DMS79 (cell line): ENCODE data around the gene ZBTB7C.
A peak's percentile ranks its signal among the peaks of the same experiment; 100 is the strongest.

Experiments used
- DNase-seq: peaks from one replicate; lab custom pipeline; 2025; lab: John Stamatoyannopoulos, UW

ZBTB7C gene

DNA sequence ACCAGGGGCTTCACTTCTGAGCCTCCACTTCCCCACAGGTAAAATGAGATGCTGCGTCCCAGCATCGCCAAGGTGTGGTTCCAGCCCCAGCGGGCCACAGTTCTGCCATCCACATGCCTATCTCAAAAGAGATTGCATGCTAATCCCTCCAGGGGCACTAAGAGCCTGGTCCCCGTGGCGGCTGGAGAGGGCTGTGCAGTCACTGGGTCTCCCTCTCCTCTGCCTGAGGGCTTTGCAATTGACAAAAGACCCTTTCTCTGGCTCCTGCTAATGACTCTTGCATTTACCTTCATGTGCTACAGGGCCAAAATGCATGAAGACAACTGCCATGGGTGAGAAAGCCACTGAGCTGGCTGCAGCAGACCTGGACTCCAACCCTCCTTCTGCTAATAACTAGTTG lies 18.5 kb downstream of the ZBTB7C start:
- no peak for DNase-seq

DNA sequence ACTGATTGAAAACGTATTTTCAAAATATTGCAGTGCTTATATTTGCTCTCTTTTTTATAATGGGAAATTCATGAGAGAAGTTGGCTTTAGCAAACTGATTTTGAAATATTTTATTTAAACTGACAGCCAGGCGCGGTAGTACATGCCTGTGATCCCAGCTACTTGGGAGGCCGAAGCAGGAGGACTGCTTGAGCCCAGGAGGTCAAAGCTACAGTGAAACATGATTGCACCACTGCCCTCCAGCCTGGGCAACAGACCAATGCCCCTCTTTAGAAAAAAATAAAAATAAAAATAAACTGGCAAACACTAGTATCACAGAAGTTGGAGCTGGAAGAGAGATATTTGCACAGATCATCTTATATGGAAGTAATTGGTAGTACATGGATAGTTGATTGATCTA lies 20.7 kb downstream of the ZBTB7C start:
- DNase-seq, result no peak

DNA sequence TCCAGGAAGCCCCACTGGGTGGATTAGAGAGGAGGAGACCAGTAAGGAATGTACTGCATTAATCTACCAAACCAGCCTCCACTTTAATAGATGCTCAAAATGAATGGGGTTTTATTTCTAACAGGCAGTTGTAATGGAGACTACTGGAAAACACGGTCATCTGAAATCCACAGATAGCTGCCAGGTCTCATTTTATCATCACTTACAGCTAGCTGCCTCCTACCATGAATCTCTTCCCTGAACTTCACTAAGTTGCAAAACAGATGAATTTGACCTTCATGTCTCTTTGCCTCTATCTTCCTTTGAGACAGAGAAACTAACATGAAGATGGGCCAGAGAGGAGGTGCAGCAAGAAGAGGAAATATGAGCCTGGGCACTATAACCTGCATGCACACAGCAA lies 21.9 kb downstream of the ZBTB7C start:
- DNase-seq, result no peak

DNA sequence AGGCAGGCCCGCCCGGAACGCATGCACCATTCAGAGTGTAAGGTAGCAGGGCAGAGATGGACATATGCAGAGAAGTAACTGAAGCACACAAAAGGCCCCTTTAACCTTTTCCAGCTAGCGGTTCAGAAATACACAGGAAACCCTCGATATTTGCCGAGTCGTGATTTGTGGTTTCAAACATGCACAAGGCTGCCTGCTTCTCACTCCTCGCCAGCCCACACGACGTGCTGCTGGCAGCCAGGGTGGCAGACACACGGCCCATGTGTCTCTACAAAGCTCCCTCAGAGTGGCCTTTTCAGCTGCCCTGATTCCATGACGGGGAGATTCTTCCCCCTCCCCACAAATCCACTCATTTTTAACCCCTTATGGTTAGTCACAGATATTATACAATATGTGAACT lies 23.6 kb downstream of the ZBTB7C start:
- no peak for DNase-seq

DNA sequence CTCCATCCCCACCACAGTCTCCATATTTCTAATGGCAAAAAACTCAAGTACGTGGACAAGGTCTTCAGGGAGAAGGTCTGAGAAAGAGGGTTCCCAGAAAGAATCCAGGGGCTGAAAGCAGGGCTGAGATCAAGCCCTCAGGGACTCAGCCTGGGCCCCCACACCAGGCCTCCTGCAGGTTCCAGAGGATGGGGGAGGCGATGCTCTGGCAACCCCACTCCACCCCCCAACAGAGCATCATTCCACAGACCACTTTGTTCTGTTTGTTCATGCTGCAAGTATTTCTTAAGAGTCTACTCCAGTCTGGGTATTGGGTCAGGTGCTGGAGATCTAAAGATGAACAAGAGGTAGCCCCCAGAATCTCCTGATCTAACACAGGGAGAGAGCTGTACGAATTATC lies 32.2 kb downstream of the ZBTB7C start:
- DNase-seq, result no peak

DNA sequence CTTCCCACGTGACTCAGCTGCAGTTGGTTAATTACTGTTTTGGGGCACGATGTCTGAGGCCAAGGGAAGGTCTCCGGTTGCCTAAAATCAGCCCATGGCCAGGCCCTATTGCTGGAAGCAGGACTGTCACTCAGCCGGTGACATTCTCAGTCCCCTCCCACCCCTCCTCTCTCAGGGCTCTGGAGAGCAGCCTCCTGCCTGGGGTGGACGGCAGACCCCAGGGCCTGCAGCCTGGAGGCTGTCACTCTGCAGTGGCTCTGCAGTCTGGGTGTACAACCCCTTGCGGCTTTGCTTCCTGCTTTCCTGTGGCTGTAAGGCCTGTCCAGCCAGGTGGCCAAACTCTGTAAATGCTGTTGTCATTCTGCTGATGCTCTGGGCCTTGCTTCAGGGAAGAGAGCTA lies 32.8 kb downstream of the ZBTB7C start:
- no peak for DNase-seq

DNA sequence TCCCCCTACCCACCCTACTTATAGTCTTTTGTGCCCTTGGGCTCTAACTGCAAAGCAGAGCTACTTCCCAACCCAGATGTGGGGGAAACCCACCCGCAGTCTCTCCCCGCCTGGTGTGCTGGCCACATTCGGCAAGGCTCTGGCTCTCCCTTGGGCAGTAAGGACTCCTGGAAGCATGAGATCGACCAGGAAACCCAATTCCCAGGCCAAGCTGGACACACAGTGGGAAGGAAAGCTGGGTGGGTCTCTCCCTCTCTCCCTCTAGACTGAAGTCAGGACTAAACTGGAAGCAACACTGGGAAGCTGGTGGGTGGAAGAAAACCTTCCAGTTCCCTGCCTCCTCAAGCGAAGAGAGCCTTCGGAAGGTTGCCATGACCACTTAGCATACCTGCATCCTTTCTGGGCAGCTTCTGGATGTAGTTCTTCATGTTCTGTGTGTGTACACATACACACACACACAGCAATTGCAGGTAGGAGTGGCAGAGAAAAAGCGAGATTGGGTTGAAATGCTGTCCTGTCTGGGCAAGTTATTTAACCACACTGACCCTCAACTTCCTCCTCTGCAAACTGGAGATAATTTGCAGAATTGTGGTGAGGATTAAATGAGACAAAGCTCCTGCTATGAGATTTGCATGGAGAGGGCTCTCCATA lies 33.9 kb downstream of the ZBTB7C start:
- no peak for DNase-seq

DNA sequence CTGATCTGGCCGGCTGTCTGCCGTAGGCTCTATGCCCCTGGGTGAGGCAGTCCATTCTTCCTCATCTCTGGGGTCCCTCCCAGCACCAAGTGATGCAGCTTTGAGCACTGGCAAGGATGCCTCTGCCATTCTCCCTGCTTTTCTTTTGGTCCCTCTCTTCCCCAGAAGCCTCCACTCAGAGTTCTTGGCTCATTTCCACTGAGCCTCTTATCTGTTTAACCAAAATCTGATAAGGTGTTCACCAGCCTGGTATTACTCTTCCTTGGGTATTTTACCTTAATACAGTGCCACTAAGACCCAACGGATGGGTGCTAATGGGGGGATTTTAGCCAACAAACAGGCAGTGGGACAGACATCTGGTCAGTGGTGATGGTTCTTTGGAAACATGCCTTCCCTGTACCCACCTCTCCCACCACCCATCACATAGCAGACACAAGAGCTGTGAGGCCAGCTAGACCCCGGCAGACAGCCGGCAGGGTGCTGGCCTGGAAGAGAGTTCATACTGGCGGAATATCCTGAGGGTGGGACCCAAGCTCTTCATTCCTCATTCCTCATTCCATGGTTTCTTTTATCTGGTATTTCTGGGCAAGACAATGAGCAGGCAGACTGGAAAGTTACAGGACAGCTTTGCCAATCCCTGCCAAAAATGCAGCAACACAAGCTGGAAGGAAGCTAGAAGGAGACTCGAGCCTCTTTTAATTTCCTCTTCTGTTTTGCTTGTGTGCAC lies 34.6 kb downstream of the ZBTB7C start:
- peak; percentile 33 for DNase-seq

DNA sequence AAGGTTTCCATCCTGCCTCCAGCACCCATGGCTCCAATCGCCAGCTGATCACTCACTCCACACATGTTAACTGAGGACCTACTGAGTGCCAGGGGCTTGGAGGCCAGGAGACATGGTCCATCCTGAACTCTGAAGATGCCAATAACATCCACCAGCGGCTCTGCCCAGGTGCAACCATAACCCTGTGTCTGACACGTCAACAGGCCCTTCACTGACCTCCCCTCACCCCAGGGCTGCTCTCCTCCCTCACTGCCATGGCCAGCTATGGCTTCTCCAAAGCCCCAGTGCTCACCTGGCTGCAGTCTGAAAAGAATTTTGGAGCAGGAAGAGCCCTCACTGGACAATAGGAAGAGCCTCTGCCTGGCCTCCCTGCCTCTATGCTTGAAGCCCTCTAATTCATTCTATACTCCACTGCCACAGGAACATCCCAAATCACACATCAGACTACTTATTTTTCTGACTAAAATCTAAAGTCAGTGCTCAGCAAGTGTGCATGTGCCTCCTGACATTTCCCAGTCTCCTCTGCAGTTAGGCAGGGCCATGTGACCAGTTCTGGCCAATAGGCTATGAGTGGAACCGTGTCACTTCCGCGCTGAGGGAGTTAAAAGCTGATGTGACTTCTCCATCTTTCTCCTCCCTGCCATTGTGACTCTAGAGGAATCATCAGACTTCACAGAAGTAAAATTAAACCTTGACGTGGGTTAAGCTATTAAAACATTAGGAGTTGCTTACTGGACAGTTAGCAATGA lies 37.2 kb downstream of the ZBTB7C start:
- no peak for DNase-seq

DNA sequence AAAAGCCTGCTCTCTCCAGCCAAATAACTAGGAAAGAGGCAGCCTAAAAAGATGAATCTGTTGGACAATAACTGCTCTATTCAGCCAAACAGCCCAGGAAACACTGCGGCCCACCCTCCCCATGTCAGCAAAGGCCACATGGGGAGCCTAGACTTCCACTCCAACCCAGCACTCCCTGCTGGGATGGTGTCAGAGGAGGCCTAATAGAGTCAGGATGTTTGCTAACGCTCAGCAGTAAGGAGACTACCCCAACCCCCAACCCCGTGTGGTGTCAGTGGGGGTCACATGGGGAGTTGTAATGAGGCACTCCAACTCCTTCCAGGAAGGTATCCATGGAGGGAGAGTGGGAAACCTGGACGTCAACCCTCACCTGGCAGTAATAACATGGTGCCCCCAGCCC lies 41.6 kb downstream of the ZBTB7C start:
- no peak for DNase-seq

DNA sequence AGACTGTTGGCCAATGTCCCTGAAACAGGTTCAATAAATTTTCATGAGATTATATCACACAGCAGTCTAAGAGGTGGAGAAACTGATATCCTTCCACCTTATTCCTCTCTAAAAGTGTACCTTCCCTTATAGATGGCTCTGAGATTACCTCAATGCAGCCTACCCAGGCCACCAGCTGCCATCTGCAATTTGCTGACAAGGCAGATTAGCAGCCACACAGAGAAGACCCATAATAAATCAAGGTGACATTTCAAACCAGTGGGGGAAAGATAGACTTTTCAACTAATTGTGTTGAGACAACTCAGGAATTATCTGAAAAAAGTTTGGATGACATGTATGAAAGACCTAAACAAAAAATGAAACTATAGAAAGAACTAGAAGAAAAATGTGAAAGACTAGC lies 43.2 kb downstream of the ZBTB7C start:
- no peak for DNase-seq

DNA sequence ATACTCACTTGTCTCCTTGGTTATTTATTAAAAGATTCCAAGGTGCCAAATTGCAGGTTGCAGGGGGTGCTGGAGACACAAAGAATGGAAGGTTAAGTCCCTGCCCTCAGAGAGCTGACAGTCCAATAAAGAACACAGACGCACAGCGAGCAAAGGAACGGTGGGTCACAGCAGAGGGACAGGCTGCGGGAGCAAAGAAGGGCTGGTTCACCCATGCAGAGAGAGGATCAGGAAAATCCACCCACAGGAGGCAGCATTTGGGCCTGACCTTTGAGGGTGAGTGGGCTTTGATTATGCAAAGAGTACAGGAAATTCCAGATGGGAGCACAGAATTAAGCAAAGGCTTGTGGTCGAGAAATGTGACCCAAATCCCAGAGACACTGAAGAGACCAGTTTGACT lies 45.0 kb downstream of the ZBTB7C start:
- DNase-seq, result no peak

DNA sequence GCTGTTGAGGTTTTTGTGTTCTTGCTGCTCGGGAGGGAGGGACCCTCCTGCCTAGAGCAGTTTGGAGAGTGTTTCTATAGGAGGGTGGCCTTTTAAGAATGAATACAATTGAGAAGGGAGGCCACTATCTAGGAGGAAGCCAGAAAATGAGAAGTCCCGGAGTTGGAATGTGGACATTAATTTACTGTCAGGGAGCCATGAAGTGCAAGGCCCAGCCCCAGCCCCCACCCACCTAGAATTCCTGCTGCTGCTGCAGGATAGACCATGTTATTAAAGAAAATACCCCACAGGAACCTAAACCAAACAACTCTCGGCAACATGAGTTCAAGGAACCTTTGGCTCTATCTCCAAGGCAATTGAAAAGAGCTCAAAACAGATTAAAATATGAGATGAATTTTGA lies 46.0 kb downstream of the ZBTB7C start:
- no peak for DNase-seq

DNA sequence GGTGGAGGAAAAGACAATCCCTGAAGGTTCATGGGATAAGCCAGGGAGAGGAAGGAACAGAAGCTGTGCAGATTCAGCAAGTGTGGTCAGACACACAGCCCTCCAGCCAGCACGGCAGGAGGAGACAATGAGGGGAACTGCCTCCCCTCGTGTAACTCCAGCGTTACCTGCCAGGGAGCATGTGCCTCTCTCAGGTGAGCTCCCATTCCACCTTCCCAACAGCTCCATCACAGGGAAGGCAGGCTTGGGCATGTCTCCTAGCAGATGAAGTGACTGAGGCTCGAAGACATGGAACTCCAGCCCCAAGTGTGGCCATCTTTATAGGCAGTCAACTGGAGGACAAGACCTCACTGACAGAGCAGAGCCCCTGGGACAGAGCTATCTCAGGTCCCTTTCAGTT lies 47.4 kb downstream of the ZBTB7C start:
- no peak for DNase-seq

DNA sequence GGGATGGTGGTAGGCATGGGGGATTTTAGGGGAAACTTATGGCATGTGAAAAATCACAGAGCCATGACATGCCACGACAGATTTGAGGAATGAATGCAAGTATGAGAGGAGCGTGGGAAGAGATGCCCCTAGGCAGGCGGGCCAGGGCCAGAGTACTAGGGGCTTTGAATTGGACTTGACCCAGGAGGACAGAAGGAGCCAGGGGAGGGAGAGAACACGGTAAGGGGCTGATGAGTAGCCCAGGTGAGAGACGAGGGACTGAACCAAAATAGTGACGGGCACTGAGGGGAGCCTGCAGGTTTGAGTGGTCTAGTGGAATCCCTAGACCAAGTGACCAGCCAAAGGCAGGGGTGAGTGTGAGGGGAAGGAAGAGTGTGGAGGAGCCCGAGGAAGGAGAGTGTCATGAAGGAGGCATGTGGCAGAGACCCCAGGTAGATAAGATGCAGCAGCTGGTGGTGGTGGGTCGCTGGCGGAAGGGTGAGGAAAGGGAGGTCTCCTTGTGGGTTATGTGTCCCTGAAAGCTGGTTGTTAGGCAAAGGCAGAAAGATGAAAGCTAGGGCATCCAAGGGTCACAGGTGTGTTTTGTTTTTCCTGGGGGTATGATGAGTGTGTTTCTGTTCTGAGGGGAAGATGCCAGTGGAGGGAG lies 48.7 kb downstream of the ZBTB7C start:
- DNase-seq, result no peak

DNA sequence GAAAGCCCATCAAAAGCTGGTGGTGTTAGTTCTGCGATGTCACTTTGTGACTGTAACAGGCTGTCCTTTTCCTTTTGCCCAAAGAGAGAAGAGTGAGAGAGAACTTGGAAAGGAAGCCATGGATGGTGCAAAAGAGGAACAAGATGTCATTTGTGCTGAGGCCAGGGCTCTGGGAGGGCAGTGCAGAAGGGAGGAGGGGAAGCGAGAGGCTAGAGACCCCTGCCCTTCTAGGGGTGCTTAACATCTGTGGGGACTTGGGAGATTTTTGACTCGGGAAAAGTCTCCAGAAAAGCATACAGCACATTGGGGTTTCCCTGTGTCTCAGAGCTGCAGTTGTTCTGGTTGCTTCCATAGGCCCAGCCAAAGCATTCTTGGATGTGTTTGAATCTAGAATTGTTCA lies 49.6 kb downstream of the ZBTB7C start:
- DNase-seq, result no peak

DNA sequence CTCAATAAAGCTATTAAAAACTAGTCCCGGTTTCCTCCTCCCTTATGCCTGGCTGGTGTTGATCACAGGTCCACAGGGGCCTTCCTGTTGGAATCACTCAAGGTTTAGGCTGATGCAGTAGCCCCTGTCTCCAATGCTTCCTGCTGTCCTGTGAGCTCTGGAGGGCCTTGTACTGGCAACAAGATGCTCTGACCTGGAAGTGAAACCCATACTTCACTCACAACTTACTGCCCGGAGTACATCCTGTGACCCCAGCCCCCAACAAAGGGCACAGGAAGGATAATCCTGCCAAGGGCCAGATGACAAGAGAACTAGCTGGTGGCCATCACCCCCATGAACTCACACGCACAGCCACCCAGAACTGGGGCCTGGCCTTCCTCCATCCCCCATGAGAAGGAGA lies 50.3 kb downstream of the ZBTB7C start:
- no peak for DNase-seq

DNA sequence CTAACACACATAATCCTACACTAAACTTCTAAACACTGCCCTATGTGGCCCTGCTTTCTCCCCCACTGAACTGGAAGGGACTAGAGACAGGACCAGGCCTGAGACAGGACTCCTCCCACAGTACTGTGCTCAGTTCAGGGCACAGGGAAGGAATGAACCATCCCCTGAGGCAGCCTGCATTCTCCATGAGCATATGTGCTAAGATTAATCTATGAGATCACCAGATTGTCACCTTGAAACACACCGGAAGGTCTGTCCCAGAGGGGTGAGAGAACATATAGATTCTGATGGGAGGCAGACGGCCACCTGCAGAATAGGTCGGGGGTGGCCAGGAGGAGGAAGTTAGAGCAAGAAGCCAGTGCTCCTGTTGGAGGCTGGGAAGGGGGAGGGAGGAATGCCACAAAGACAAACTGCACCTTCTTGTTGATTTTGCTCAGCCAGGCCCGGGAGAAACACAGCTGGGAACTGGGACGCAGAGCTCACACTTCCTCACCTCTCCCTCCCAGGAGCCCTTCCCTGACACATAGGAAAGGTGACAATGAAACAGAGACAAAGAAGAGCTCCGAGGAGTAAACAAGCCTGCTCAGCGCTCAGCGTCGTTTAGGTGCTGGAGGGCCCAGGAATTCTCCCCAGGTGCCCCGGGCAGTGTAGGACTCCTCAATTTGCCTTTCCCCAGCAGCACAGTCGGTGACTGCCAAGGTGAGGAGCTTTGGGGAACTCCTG lies 52.1 kb downstream of the ZBTB7C start:
- no peak for DNase-seq

DNA sequence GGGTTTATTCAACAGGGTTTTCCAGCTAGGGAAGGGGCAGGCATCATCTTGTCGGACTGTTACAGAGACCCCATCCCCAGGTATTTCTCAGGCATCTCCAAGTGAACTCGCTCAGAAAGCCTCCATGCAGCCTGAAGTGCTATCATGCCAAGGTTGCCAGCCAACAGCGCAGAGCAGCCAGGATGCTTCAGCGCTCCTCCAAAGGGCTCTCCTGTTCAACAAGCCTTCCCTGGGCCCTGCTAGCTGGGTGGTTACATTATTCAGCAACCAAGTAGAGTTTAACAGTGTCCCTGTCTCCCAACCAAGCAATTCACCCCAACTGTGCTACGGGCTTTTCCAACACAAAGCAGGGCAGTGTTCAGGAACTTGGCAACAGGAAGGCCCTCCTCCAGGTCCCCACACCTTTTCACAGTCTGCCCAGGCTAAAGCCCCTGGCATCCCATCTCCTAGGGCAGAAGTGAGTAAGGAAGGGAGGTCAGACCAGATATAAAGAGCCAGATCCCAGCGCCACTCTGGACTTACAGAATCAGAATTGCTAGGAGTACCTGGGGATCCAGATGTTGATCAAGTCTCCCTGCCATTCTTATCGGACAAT lies 52.9 kb downstream of the ZBTB7C start:
- DNase-seq, result peak; percentile 72

DNA sequence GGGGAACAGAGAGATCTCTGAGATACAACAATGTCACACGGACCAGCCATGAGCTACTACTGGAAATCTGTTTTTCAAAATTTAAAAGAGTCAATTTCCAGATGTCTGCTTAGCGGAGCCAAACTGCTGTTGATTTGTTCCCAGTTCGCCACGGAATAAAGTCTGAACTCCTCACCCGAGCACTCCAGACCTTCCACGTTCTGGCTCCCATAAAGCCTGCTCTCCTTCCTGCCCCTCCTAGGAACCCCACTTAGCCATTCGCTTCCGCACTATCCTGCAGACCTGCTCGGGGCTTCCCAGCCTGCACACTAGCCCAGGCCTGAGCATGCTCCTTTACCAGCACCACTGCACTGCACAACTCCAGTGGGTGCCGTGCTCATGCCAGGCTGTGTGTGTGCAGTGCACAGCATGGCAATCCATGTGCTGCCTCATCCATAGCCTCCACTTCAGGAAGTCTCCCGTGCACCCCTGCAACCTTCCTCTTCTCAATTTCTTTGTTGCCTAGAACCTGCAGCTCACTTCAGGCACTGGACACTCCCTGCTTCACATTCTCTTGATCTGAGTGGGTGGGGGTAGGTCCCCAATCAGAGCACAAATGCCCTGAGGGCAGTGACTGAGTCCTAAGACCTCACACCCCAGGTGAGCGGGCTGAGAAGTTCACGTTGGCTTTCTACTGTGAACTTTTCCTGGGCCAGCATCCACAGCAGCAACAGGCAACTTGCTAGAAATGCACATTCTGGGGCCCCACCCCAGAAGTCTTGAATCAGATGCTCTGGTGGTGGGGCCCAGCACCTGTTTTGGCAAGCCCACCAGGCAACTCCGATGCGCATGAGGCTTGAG lies 53.7 kb downstream of the ZBTB7C start:
- no peak for DNase-seq

DNA sequence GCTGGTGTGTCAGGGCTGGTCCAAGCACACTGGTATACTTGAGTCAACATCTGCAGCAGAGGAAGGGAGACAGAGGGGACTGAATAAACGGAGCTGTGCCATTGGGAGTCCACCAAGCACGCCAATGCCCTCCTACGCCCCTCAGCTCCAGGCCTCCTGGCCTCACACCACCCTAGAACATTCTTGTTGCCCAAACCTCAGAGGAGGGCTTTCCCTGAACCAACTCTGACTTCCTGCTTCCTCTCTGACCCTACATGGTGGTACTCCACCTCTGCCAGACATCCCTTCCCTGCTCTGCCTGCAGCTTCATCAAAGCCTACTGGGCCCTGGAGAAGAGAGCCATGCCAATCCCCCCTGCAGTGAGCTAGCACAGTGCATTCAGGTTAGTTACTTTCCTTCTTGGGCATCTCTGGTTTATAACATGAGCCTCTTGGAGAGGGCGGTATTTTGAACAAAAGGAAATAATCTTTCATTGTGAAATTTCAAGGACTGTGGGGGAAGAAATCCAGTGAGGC lies 54.4 kb downstream of the ZBTB7C start:
- no peak for DNase-seq
